DMS 273 (cell line): ENCODE results near the gene DPPA5.
"Not testable (repeated sequence)": the region's sequence is repeated elsewhere in the genome, so short reads cannot be mapped to it uniquely, and the experiment has no call there.

Experiments
- DNase-seq: peaks from one replicate; lab custom pipeline; 2025; ENCODE audit not compliant: unreplicated experiment; lab: John Stamatoyannopoulos, UW

Gene DPPA5

GRCh38 chr6:73364549-73364948 is 10.5 kb upstream of the DPPA5 start:
- no peak for DNase-seq

DNA sequence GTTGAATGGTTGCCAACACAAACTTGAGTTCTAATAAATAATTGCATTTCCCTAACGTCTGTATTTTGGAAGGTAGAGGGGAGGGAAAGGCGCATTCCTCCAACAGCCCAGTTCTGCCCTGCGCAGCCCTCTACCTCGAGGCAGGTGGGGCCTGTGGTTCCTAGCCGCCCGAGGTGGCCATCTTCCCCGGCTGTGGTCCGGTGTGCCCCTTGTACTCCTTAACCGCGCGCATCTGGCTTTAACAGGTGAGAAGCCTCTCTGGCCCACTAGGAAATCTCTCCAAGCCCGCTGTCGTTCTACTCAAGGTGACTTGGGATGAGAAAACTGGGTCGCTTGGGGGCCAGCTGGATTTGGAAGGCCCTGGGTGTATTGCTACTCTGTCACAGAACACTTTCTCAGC is 10.0 kb upstream of the DPPA5 start:
- no peak for DNase-seq

DNA sequence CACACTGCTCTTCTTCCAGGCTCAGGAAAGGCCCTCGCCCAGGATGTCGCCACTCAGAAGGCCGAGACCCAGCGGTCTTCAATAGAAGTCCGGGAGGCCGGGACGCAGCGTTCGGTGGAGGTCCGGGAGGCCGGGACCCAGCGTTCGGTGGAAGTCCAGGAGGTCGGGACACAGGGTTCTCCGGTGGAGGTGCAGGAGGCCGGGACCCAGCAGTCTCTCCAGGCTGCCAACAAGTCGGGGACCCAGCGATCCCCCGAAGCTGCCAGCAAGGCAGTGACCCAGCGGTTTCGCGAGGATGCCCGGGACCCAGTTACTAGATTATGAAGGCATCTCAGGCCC is 9.4 kb upstream of the DPPA5 start:
- DNase-seq: no peak

DNA sequence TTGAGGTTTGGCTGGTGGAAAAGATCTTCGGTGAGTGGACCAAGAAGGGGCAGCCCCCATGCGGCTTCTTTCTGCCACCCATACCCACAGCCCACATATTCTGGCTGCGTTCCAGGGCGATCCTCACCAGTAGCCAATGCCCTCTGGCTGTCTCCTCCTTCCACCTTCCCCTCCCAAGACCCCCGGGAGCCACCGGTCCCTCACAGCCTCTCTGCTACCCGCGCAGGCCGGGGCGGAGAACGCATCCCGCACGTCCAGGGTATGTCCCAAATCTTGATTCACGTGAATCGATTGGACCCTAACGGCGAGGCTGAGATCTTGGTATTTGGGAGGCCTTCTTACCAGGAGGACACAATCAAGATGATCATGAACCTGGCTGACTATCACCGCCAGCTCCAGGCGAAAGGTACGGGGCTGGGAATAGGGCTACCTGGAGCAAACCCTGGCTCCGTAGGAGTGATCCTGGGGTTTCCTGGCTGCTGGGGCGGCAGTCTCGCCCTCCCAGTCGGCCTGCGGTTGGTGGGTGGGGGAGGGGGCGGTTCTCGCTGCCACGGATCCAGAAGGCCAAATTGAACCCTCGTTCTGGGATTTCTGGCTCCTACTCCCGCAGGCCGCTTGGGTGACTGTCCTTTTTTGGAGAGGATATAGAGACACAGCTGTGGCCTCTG is 8.9 kb upstream of the DPPA5 start:
- no peak for DNase-seq

GRCh38 chr6:73362358-73362757 is 8.3 kb upstream of the DPPA5 start, which contains the start of gene KHDC3L:
Gene KHDC3L (plus strand): TSS chr6:73362658. CDS start chr6:73362730, 72 bp downstream.
- DNase-seq: no peak

GRCh38 chr6:73349311-73349710 is 4.8 kb downstream of the DPPA5 start:
- no peak for DNase-seq

DNA sequence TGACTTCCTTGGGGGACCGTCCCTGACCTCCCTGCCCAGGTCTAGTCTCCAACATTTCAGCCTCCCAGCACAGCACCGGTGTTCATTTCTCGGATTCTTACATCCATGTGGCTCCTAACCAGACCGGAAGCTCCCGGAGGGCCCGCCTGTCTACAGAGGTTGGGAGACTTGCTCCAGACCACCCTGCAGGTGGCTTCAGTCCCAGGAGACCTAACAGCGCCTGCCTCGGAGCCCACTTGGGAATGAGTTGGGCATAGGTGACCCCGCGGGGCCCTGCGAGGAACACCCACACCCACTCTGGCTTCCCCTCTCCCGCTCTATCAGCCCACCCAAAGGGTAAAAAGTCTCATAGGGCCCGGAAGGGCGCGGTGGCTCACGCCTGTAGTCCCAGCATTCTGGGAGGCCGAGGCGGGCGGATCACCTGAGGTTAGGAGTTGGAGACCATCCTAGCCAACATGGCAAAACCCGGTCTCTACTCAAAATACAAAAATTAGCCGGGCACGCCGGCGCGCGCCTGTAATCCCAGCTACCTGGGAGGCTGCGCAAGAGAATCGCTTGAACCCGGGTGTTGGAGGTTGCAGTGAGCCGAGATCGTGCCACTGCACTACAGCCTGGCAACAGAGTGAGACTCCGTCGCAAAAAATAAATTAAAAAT is 5.4 kb downstream of the DPPA5 start:
- no peak for DNase-seq

DNA sequence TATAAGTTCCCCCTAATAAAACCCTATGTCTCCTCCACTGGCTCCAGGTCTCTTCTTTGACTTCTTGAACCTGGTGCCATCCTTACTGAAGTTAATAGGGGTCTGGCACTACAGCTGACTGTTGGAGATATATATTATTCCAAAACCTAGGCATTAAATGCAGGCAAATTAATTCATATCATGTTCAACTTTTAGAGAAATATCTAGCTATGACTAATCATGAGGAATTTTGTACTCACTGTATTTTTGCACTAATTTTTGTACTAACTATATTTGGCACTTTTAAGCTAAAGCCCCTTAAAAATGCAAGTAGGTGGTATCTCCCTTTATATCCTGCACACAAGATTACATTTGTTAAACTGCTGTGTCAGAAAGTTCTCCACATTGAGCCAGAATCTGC is 10.9 kb downstream of the DPPA5 start:
- DNase-seq: no peak

DNA sequence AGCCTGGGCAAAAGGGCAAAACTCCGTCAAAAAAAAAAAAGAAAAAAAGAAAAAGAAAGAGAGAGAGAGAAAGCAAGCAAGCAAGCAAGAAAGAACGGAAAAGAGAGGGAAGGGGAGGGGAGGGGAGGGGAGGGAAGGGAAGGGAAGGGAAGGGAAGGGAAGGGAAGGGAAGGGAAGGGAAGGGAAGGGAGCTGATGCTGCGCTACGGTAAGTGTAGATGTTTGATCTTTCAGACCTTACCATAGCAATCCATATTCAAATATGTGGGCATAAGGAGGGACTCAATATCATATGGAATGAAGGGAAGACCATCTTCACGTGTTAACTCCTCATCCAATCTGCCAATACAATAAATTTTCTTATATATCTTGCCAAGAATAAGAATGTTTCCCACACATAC is 11.9 kb downstream of the DPPA5 start:
- no peak for DNase-seq

DNA sequence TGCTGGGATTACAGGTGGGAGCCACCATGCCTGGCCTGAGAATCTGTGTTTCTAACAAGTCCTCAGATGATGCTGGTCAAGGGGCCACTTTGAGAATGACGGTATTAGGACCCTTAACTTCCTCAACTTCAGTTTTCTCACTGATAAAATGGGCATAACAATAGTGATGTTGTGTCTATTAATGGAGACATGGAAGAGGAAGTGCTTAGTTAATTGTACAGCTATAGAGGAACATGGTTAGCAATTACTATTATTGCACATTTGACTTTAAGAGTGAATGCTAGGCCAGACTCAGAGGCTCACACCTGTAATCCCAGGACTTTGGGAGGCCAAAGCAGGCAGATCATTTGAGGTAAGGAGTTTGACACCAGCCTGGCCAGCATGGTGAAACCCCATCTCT is 12.7 kb downstream of the DPPA5 start:
- DNase-seq: no peak

GRCh38 chr6:73340048-73340447 is 14.0 kb downstream of the DPPA5 start:
- DNase-seq: no peak

DNA sequence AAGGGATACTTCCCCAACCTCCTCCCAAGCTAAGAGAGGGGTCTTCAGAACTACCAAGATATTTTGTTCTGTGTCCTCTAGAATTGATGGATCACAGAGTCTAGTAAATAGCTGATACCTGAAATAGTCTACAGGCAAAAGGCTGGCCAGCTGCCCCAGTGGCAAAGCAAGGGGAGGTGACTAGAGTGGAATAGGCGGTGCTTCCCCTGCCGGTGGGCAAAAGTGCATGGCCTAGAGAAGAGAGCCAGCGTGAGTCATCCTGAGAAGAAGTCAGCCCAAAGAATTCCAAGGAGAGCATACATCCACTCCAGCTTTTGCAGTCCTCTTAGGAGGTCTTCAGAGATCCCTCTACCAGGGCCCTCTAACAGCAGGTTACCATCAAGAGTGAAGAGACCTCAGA is 14.7 kb downstream of the DPPA5 start:
- DNase-seq: peak; percentile 15

DNA sequence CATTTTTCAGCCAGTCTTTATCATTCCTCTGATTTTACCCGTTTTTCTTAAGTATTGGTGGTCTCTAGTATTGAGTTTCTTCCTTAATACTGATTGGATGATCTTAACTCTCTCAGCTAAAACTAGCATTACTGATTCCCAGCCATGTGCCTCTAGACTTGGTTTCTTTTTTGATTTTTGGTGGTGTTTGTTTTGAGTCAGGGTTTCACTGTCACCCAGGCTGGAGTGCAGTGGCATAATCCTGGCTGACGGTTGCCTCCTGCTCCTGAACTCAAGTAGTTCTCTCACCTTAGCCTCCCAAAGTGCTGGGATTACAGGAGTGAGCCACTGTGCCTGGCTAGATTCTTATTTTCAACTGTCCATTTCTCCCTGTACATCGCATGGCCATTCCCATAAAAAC is 24.9 kb downstream of the DPPA5 start:
- no peak for DNase-seq

- no peak for DNase-seq
Observed at GRCh38 chr6:73328790-73329189, 25.3 kb downstream of the DPPA5 start.

- no peak for DNase-seq
Observed at GRCh38 chr6:73325656-73326055, 28.4 kb downstream of the DPPA5 start.

GRCh38 chr6:73323323-73323722 is 30.8 kb downstream of the DPPA5 start:
- DNase-seq: peak; percentile 38

- no peak for DNase-seq
Observed at GRCh38 chr6:73314577-73315492, 39.2 kb downstream of the DPPA5 start.

GRCh38 chr6:73310503-73310845 is 43.6 kb downstream of the DPPA5 start:
- DNase-seq: not testable (repeated sequence)

DNA sequence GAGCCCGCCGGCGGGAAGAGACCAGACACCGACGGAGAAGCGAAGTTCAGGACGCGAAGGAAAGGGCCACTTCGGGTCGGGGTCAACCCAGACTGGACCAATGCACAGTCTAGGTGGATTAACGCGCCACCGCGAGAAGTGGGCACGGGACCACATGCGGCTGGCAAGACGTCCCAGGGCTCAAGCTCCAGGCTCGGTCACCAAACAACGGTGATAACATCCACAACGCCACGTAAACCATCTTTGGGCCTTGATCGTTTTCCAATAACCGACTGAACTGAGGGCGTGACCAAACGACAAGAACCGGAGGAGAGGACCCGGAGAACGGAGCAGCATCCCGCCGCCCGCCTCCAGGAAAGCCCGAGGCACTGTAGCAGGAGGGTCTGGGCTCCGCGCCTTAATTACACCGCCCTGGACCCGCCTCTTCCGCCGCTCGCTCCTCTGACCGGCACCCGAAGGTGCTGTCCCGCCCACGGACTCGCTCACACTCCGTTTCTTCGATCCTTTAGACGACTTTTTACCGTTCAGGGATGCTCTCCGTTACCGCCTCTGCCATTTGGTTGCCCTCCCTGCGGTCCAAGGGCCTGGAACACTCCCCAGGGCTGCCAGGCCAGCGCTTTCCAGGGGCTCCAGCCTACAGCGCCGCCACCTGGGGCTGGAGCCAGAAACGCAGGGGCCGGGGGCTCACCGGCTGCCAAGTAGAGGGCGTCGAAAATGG is 44.1 kb downstream of the DPPA5 start:
- DNase-seq: peak; percentile 92

DNA sequence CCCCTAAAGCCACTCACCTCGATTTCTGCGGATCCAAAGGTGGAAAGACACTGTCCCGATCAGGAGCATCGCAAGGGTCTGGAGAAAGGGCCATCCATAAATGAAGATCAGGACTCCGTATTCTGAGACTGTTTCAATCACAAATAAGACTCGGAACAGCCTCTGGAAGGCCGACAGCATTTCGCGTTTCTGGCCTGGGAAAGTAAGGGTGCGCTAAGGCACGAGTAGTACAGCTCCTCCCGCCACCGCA is 44.6 kb downstream of the DPPA5 start:
- DNase-seq: no peak

DNA sequence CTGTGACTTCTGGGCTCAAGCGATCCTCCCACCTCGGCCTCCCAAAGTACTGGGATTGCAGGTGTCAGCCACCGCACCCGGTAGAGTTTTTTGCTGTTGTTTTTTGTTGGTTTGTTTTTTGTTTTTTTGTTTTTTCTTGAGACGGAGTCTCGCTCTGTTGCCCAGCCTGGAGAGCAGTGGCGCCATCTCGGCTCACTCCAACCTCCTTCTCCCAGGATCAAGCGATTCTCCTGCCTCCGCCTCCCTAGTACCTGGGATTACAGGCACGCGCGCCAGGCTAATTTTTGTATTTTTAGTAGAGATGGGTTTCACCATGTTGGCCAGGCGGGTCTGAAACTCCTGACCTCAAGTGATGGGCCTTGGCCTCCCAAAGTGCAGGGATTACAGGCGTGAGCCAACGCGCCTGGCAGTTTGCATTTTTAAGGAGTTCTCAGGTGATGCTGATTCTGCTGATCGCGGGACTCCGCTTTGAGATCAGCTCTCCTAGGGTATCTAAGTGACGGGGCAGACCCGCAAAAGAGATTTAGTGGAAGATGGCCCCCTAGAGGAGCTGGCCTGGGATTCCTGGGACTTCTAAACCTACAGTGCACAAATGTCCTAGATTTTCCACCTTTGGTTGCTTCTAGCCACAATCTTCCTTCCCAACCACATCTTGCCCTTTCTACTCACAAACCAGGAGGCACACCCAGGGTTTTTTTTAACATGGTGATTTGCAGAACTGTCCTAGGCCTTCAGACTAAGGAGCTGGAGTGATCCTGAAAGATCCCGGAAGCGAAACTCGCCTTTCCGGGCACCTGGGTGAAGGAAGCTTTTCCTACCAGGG is 45.2 kb downstream of the DPPA5 start:
- peak; percentile 57 for DNase-seq
